ENCODE measurements around the gene HIPK4.
"Not testable (repeated sequence)": the region's sequence is repeated elsewhere in the genome, so short reads cannot be mapped to it uniquely, and the experiment has no call there.

HIPK4 gene, protein sequence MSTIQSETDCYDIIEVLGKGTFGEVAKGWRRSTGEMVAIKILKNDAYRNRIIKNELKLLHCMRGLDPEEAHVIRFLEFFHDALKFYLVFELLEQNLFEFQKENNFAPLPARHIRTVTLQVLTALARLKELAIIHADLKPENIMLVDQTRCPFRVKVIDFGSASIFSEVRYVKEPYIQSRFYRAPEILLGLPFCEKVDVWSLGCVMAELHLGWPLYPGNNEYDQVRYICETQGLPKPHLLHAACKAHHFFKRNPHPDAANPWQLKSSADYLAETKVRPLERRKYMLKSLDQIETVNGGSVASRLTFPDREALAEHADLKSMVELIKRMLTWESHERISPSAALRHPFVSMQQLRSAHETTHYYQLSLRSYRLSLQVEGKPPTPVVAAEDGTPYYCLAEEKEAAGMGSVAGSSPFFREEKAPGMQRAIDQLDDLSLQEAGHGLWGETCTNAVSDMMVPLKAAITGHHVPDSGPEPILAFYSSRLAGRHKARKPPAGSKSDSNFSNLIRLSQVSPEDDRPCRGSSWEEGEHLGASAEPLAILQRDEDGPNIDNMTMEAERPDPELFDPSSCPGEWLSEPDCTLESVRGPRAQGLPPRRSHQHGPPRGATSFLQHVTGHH

DNA sequence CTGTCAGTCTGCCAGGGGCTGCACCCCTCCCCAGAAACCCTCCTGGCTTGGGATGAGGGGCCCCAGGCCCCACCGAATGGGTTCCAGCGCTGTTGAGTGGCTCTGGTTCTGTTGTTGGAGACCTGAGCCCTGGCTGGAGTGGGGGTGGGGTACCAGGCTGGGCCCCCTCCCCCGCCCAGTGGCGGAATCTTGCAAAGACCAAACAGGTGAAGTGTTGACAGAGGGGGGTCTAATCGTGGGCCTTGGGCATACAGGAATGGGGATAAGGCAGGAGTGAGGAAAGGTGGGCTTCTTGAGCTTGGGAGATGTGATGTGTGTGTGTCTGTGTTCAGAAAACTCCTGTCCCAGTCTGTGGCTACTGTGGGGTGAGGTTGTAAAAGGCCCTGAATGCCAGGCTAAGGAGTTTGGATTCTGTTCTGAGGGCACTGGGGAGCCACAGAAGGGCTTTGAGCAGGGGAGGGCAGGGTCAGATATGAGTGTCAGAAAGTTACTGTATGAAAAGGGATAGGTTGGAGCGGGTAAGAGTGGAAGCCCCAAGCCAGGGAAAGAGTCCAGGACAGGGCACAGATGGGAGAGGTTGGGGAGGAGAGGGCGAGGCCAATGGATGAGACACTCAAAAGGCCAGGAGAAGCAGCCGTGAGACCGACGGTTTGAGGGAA is at the start of gene HIPK4:
Gene HIPK4, minus strand, starts transcription at position 98 of the 659 bp plus-strand sequence. CDS start 279 bp downstream, outside the sequence.
- no peak for DNase-seq

DNA sequence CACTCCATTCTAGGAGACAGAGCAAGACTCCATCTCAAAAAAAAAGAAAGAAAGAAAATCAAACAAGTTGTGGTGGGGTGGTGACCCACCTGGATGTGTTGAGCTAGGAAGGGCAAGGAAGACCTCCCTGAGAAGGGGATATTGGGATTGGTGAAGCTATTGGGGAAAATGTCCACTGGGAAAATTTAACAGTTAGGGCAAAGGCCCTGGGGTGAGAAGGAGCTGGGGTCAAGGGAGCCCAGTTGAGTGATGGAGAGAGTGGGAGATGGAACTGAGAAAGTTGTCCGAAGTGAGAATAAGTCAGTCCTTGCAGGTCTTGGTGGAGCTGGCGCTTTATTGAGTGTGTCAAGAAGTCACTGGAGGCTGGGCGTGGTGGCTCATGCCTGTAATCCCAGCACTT is 48.3 kb upstream of the HIPK4 start:
- DNase-seq = no peak

DNA sequence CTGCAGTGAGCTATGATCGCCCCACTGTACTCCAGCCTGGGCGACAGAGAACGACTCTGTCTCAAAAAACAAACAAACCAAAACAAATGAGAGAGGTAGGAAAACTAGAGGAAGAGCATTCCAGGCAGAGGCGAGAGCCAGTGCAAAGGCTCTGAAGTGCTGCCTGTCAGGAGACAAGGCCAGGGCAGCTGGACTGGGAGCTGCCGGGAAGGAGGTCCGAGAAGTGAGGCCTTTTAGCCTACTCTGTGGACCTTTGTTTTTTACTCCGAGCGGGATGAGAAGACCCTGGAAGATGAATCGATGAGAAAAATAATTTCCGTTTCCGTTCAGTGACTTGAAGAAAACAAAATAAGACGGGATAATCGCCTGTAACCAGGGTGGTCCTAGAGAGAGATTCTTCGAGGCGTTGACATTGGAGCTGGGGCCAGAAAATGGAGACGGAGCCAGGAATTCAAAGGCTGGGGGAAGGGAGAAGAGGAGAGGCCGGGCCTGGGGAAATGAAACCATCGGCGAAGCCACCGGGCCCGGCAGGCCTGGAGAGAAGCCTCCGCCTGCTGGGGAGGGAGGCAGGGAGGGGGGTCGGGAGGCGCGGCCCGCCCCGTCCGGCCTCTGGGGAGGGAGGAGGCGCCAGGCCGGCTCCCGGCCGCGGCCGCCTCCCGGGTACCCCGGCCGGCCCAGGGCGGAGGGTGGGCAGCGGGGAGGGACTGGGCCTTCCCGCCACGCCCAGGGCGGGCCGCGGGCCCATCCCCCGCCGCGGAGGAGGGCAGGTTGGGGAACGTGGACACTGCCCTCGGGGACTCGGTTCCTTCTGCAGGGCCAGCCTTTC is 43.6 kb upstream of the HIPK4 start:
- peak; percentile 36 to 43 for DNase-seq

DNA sequence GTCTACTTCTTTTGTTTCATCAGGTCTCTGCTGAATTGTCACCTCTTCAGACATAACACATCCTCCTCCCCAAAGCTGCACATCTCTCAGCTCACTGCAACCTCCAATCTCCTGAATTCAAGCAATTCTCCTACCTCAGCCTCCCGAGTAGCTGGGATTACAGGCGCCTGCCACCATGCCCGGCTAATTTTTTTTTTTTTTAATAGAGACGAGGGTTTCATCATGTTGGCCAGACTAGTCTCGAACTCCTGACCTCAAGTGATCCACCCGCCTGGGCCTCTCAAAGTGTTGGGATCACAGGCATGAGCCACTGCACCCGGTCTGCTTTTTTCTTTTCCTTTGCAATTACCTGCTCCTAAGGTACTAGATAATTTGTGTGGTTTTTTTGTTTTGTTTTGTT is 42.8 kb upstream of the HIPK4 start:
- not testable (repeated sequence) for DNase-seq

DNA sequence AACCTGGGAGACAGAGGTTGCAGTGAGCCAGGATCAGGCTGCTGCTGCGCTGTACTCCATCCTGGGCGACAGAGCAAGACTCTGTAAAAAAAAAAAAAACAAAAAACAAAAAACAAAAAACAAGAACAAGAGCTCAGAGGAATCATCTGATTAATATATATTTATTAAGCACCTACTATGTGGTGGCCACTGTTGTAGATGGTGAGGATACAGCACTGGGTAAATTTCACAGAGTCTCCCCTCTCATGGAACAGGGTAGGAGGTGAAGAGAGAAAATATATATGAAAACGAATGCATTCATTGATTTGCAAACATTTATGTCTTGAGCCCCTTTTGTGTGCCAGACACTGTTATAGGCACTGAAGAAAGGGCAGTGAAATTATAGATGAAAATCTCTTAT is 41.7 kb upstream of the HIPK4 start:
- no peak for DNase-seq

DNA sequence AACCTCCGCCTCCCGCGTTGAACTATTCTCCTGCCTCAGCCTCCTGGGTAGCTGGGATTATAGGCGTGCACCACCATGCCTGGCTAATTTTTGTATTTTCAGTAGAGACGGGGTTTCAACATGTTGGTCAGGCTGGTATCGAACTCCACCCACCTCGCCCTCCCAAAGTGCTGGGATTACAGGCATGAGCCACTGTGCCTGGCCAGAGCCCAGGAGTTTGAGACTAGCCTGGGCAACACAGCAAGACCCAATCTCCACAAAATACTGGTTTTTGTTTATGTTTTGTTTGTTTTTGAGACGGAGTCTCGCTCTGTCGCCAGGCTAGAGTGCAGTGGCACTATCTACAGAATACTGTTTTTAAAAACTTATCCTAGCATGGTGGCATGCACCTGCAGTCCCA is 40.3 kb upstream of the HIPK4 start:
- not testable (repeated sequence) for DNase-seq

DNA sequence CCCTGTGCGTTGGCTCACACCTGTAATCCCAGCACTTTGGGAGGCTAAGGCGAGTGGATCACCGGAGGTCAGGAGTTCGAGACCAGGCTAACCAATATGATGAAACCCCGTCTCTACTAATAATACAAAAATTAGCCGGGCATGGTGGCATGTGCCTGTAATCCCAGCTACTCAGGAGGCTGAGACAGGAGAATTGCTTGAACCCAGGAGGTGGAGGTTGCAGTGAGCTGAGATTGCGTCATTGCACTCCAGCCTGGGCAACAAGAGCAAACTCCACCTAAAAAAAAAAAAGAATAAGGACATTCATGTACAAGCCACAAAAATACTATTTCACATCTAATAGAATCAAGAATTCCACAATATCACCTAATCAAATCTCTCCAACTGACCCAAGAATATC is 38.2 kb upstream of the HIPK4 start:
- not testable (repeated sequence) for DNase-seq

DNA sequence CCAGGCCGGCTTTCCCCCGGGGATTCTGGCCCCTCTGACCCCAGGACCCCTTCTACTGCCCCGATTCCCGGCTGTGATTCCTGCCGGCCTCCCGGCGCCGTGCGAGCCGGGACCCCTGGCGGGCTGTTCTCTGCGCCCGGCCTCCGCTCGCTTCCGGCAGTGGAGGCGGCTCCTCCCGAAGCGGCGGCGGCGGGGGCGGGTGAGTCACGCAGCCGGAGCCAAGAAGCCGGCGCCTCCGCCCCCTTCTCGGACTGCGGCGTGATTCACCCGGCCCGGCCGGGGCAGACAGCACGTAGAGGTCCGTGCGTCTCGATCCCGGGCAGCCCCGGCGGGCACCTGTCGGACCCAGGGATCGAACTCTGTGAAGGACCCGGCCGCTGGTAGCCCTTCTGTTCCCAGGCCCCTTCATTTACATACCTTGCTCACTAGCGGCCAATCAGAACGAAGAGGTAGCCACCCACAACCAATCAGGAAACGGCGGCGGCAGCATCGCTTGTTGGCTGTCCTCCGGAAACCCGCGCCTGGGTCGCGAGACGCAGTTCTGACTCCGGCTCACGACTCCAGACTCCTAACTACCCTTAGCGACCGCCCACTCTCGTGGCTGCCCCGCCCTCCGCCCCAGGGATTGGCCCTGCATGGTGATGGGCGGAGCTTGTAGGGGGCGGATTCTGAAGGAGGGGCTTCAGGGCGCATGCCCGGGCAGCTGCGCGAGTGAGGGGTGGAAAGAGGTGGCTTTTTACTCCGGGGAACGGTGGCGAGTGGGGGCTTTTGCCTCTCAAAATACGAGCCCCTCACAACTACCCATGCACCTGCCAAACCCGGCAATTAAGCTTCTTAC is 35.7 kb upstream of the HIPK4 start, which contains the start of gene SERTAD1:
Gene SERTAD1, minus strand, starts transcription at position 543 of the 838 bp plus-strand sequence. CDS start 2,446 bp downstream, outside the sequence.
- peak; percentile 100 for DNase-seq

DNA sequence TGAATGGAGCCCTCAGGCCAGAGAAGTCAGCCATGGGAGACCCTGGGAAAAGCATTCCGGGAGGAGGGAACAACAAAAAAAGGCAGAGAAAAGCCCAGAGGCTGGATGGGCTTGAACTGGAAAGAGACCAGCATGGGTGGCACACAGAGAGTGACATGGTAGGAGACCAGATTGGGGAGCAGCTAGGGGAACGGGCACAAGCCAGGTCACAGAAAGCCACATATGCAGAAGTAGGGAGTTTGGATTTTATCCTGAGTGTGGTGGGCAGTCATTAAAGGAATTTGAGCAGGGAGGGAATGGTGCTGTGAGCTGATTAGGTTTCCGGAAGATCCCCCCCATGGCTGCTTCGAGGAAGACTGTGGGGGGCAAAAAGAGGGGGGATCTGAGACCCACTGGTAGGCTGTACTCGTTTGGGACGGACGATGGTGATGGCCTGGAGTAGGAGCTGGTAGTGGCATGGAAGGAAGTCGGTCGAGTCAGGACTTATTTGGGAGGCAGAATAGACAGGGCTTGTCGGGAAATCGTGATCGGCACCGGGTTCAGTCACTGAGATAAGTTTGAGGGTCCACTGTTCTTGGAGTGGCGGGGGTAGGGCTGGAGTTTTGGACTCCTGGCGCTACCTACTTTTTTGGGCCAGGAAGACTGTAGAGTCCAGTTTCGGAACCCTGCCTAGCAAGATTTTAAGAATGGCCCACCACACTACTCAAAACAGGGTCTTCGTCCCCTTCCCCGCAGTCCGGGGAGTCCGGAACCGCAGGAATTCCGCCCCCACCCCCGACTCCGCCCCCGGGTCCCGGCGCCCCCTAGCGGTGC is 34.9 kb upstream of the HIPK4 start:
- no peak for DNase-seq

DNA sequence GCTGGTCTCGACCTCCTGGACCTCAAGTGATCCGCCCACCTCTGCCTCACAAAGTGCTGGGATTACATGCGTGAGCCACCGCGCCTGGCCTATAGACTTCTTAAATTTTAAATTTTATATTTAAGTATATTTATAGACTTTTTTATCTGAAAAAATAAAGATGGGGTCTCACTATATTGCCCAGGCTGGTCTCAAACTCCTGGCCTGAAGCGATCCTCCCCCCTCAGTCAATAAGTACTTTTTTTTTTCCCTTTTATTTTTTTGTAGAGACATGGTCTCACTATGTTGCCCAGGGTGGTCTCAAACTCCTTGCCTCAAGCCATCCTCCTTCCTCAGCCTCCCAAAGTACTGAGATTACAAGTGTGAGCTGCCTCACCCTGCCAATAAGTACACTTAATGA is 34.0 kb upstream of the HIPK4 start:
- no peak for DNase-seq

DNA sequence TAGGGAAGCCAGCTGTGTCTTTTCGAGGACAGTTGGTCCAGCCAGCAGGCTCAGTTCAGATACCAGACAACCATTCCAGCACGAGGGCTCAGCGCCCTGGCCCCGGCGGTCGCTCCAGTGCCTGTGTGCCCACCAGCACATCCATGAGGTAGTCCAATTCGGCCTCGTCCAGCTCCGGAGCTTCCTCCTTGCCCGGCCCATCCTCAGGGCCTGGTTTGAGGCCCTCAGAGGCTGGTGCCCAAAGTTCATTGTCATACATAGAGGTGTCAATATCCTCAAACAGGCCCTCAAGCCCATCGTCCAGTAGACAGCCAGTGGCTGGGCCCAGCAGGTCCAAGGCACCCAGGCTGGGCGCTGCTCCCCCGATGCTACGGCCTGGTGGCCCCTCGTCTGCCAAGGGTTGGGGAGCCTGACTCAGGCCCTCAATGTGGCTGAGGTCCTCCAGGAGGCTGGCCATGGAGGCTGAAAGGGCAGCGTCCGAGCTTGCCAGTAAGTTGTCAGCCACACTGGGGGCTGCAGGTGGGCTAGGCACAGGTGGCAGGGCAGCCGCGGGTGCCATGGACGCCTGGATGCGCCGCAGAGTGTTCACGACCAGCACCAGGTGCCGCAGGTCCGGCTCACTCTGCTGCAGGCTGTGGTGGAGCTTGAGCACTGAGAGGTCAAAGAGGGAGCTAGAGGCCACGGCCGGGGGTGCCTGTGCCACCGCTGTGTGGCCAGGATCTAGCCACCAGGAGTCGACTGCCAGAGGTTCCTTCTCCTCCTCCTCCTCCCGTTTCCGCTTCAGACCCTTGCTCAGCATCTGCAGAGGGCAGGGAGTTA is 33.0 kb upstream of the HIPK4 start:
- no peak for DNase-seq

DNA sequence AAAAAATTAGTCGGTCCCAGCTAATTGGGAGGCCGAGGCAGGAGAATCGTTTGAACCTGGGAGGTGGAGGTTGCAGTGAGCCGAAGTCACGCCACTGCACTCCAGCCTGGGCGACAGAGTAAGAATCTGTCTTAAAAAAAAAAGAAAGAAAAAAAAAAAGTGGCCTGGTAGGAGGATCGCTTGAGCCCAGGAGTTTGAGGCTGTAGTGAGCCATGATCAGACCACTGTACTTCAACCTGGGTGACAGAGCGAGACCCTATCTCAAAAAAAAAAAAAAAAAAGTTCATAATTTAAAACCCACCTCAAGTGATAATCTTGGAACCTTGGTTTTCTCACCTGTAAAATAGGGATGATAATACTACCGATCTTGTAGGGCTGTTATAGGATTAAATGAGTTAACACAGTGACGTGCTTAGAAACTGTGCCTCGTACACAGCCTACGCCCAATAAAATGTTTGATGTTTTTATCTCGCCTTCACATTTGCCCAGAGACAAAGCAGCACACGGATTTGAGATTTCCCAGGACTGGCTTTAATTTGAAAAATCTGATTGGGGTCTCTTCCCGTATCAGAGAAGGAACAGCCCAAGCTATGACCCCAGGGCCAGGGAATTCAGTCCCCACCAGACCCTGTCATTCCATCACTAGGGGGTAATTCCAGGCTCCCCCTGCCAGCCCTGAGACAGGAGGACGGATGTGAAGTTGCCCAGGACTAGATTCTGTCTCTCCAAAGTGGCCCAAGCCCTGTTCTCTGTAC is 32.2 kb upstream of the HIPK4 start:
- DNase-seq = no peak

DNA sequence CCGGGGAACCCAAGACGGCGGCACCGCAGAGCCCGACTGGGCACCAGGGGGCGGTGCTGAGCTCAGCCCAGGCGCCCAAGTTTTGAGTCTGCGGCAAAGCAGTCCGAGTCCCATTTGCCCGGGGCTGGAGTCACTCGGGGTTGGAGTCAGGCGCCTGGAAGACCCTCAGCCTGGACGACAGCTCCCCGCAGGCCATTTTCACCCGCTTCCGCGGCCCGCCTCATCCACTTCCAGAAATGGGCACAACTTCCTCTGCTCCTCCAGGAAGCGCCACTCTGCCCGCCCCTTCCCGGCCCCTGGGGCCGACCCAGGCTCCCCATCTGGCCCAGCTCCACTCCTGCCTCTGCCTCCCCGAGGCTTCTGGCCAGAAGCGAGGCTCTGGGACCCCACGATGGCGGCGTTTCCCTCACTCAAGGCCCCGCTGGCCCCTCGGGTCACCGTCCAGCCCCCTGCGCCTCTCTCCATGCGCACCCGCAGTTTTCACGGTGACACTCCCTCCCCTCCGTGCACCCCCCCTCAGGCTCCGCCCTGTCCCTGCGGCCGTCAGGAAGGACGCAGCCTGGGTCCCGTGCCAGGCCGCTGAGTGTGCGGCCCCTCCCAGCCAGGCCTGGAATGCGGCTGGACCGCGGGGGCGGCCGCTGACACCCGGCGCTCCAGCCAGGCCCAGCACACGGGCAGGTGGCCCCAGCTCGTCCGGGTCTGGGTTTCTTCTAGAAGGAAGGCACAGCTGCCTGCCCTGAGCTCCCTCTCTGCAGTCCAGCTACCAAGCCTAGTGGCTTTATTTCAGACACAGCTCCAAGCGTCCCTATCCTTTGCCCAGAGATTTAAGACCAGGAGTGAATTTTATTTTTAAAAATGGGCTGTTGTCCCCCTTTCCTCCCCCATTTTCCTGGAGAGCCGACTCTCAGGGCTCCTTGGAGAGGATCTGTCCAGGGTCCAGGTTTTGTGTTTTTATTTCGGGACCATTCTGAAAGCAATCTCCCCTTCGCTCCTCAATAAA is 31.1 kb upstream of the HIPK4 start:
- DNase-seq = peak; percentile 62 to 72

DNA sequence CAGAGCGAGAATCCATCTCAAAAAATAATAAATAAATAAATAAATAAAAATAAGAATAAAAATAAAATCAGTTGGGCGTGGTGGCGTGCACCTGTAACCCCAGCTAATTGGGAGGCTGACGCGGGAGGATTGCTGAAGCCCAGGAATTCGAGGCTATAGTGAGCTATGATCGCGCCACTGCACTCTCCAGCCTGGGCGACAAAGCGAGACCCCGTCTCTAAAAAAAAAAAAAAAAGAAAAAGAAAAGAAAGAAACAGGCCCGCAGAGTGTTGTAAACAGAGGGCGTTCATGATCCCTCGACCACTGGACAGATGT is 30.4 kb upstream of the HIPK4 start:
- no peak for DNase-seq

DNA sequence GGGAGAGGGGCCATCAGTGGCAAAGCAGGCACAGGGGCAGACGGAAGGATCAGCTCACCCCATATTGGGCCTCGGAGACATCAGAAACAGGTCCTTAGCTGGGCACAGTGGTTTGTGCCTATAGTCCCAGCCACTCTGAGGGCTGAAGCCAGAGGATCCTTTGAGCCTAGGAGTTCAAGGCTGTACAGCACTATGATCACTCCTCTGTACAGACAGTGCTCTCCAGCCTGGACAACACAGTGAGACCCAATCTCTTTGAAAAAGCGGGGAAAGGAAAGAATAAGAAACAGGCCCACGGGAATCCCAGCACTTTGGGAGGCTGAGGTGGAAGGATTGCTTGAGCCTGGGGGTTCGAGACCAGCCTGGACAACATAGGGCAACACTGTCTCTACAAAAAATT is 29.8 kb upstream of the HIPK4 start:
- no peak for DNase-seq

DNA sequence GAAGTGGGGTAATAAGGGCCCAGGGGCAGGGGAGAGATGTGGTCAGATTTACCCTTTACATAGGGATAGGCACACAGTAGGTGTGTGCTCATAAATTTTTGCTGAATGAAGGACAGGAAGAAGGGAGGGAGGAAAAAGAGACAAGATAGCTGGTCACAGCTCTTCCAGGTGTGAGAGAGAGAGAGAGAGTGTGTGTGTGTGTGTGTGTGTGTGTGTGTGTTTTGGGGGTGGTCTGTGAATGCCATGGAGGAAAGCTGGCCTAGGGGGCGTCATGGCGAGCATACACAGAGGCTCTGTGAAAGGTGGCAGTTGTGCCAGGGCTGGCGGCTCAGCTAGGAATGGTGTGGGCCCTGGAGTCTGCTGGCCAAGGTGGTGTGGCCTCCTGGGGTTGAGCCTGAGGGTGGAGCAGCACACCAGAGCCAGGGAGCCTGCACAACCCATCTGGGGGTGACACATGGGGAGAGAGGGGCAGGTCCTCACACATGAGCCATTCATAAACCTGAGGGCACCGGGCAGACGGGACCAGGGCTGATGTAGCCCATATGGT is 29.2 kb upstream of the HIPK4 start:
- DNase-seq = no peak

DNA sequence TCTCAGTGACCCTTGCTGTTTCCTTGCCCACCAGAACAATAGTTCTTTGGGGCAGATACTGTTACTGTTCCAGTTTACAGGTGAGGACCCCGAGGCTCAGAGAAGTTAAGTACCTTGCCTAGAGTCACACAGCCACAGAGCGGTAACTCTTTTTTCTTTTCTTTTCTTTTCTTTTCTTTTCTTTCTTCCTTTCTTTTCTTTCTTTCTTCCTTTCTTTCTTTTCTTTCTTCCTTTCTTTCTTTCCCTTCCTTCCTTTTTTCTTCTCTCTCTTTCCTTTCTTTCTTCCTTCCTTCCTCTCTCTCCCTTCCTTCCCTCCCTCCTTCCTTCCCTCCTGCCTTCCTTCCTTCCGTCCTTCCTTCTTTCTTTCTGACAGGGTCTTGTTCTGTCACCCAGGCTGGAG is 28.1 kb upstream of the HIPK4 start:
- DNase-seq = no peak

DNA sequence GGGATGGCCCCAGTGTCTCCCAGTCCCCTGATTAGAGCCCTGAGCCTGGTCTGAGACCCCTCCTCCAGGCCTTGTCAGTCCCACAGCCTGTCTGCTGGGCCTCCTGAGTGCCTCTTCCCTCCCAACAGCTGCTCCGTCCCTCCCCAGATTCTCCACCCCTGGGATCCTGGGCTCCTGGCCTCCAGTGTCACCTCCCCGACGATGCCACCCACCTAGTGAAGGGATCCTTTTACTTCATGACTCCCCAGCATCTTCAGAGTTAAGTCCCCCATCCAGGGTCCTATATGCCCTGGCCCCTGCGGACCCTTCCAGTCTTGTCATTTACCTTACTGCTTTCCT is 27.6 kb upstream of the HIPK4 start:
- no peak for DNase-seq

All from stimulated activated CD4-positive, alpha-beta T cell treated with anti-CD3 and anti-CD28 coated beads, Interleukin-2, amount 100 ng/mL, for 48 hours (primary cell).